ENCODE data around the gene ANGEL1.

ANGEL1 gene

GRCh38 chr14:76767681-76768656 is 44.7 kb downstream of the ANGEL1 start:
- Histone ChIP-seq H3K9ac (ENCODE audit: low read length) (no peak overlapping the region), H3K9me3 (ENCODE audit: control insufficient read depth, low read length) (no peaks in the 10 kb centered on the region), H3K36me3 (ENCODE audit: control insufficient read depth, insufficient read depth, low read length) (no peaks in the 10 kb centered on the region), H3K4me1 (ENCODE audit: control insufficient read depth, insufficient read depth, low read length) (peaks cover 6% of the 10 kb centered on the region), H3K27me3 (ENCODE audit: control insufficient read depth, insufficient read depth, low read length) (no peaks in the 10 kb centered on the region), H3K4me3 (ENCODE audit: low read length) (no peak overlapping the region)

- no peak overlapping the region for H3K4me3 ChIP-seq (ENCODE audit: low read length)
- peaks cover 14% of the 10 kb centered on the region for H3K4me1 ChIP-seq (ENCODE audit: control insufficient read depth, insufficient read depth, low read length)
- H3K9me3 ChIP-seq (ENCODE audit: control insufficient read depth, low read length) = no peaks in the 10 kb centered on the region
- peaks cover 10% of the 10 kb centered on the region for H3K27me3 ChIP-seq (ENCODE audit: control insufficient read depth, insufficient read depth, low read length)
- no peaks in the 10 kb centered on the region for H3K36me3 ChIP-seq (ENCODE audit: control insufficient read depth, insufficient read depth, low read length)
- no peak overlapping the region for H3K9ac ChIP-seq (ENCODE audit: low read length)
Measured at GRCh38 chr14:76765461-76765931, 47.2 kb downstream of the ANGEL1 start.

- Histone ChIP-seq H3K9ac (ENCODE audit: low read length) (no peak overlapping the region), H3K9me3 (ENCODE audit: control insufficient read depth, low read length) (no peaks in the 10 kb centered on the region), H3K36me3 (ENCODE audit: control insufficient read depth, insufficient read depth, low read length) (no peaks in the 10 kb centered on the region), H3K27me3 (ENCODE audit: control insufficient read depth, insufficient read depth, low read length) (peaks cover 21% of the 10 kb centered on the region), H3K4me1 (ENCODE audit: control insufficient read depth, insufficient read depth, low read length) (peaks cover 15% of the 10 kb centered on the region), H3K4me3 (ENCODE audit: low read length) (no peak overlapping the region)
Measured at GRCh38 chr14:76763096-76764041, 49.3 kb downstream of the ANGEL1 start.

GRCh38 chr14:76762411-76763095 is 50.1 kb downstream of the ANGEL1 start:
- Histone ChIP-seq H3K9ac (ENCODE audit: low read length) (peak overlapping the region; percentile 50), H3K36me3 (ENCODE audit: control insufficient read depth, insufficient read depth, low read length) (no peaks in the 10 kb centered on the region), H3K4me1 (ENCODE audit: control insufficient read depth, insufficient read depth, low read length) (peaks cover 15% of the 10 kb centered on the region), H3K27me3 (ENCODE audit: control insufficient read depth, insufficient read depth, low read length) (peaks cover 21% of the 10 kb centered on the region), H3K9me3 (ENCODE audit: control insufficient read depth, low read length) (no peaks in the 10 kb centered on the region), H3K4me3 (ENCODE audit: low read length) (peak overlapping the region; percentile 31)

GRCh38 chr14:76761960-76762410 is 50.7 kb downstream of the ANGEL1 start:
- peaks cover 15% of the 10 kb centered on the region for H3K4me1 ChIP-seq (ENCODE audit: control insufficient read depth, insufficient read depth, low read length)
- peak overlapping the region; percentile 50 for H3K9ac ChIP-seq (ENCODE audit: low read length)
- H3K36me3 ChIP-seq (ENCODE audit: control insufficient read depth, insufficient read depth, low read length) = no peaks in the 10 kb centered on the region
- peak overlapping the region; percentile 31 for H3K4me3 ChIP-seq (ENCODE audit: low read length)
- H3K9me3 ChIP-seq (ENCODE audit: control insufficient read depth, low read length) = no peaks in the 10 kb centered on the region
- H3K27me3 ChIP-seq (ENCODE audit: control insufficient read depth, insufficient read depth, low read length) = peaks cover 21% of the 10 kb centered on the region

- peaks cover 15% of the 10 kb centered on the region for H3K4me1 ChIP-seq (ENCODE audit: control insufficient read depth, insufficient read depth, low read length)
Measured at GRCh38 chr14:76761136-76761959, 51.3 kb downstream of the ANGEL1 start, which contains the start of gene VASH1. VASH1 (plus strand) TSS chr14:76761468; CDS start chr14:76762822, 1,354 bp downstream.

GRCh38 chr14:76760331-76761135 is 52.1 kb downstream of the ANGEL1 start:
- peaks cover 21% of the 10 kb centered on the region for H3K27me3 ChIP-seq (ENCODE audit: control insufficient read depth, insufficient read depth, low read length)
- peak overlapping the region; percentile 57 for H3K9ac ChIP-seq (ENCODE audit: low read length)

More at GRCh38 chr14:76761136-76761959, 51.3 kb downstream of the ANGEL1 start, which contains the start of gene VASH1:
- Histone ChIP-seq H3K9me3 (ENCODE audit: control insufficient read depth, low read length) (no peaks in the 10 kb centered on the region), H3K9ac (ENCODE audit: low read length) (peak within 1 kb of the TSS; percentile 57), H3K27me3 (ENCODE audit: control insufficient read depth, insufficient read depth, low read length) (peaks cover 21% of the 10 kb centered on the region), H3K36me3 (ENCODE audit: control insufficient read depth, insufficient read depth, low read length) (no peaks in the 10 kb centered on the region), H3K4me3 (ENCODE audit: low read length) (peak within 1 kb of the TSS; percentile 39)

GRCh38 chr14:76759589-76759988 is 53.1 kb downstream of the ANGEL1 start:
- H3K36me3 ChIP-seq (ENCODE audit: control insufficient read depth, insufficient read depth, low read length) = no peaks in the 10 kb centered on the region
- H3K4me3 ChIP-seq (ENCODE audit: low read length) = no peak overlapping the region
- peaks cover 15% of the 10 kb centered on the region for H3K4me1 ChIP-seq (ENCODE audit: control insufficient read depth, insufficient read depth, low read length)
- no peaks in the 10 kb centered on the region for H3K9me3 ChIP-seq (ENCODE audit: control insufficient read depth, low read length)
- peaks cover 21% of the 10 kb centered on the region for H3K27me3 ChIP-seq (ENCODE audit: control insufficient read depth, insufficient read depth, low read length)
- no peak overlapping the region for H3K9ac ChIP-seq (ENCODE audit: low read length)

More at GRCh38 chr14:76760331-76761135, 52.1 kb downstream of the ANGEL1 start:
- Histone ChIP-seq H3K36me3 (ENCODE audit: control insufficient read depth, insufficient read depth, low read length) (no peaks in the 10 kb centered on the region), H3K4me3 (ENCODE audit: low read length) (peak overlapping the region; percentile 39), H3K9me3 (ENCODE audit: control insufficient read depth, low read length) (no peaks in the 10 kb centered on the region), H3K4me1 (ENCODE audit: control insufficient read depth, insufficient read depth, low read length) (peaks cover 15% of the 10 kb centered on the region)

GRCh38 chr14:76756371-76756750 is 56.3 kb downstream of the ANGEL1 start:
- Histone ChIP-seq H3K9ac (ENCODE audit: low read length) (no peak overlapping the region), H3K4me1 (ENCODE audit: control insufficient read depth, insufficient read depth, low read length) (peaks cover 8% of the 10 kb centered on the region), H3K36me3 (ENCODE audit: control insufficient read depth, insufficient read depth, low read length) (no peaks in the 10 kb centered on the region), H3K9me3 (ENCODE audit: control insufficient read depth, low read length) (no peaks in the 10 kb centered on the region), H3K4me3 (ENCODE audit: low read length) (no peak overlapping the region), H3K27me3 (ENCODE audit: control insufficient read depth, insufficient read depth, low read length) (peaks cover 18% of the 10 kb centered on the region)
